Adrenal gland (tissue), 5 donors: Measurements from ENCODE around the gene ATP2B3.

Experiments used
- CTCF ChIP-seq, 6 experiments: fragments of 450-650 bp in 4 of 6; fragments of 200-600 bp in 2 of 6; sonication (generic) in 1 of 6; IDR thresholded peaks; 1 replicate in 5 of 6; 2 replicates in 1 of 6; pipeline versions ENCODE4 v1.5.1 to v1.8.0; 2016 to 2021; ENCODE audit warnings: antibody characterized with exemption in 6 of 6, mild to moderate bottlenecking in 2 of 6, moderate library complexity in 1 of 6
- POLR2A ChIP-seq, 2 donors: fragments of 450-650 bp; IDR thresholded peaks; one replicate each; pipeline ENCODE4 v1.6.1; 2017; ENCODE audit warnings: antibody characterized with exemption in 2 of 2, mild to moderate bottlenecking in 2 of 2, moderate library complexity in 1 of 2
- donor health status: DM: no; HTN: no; CAD: no.

- TF ChIP-seq POLR2A (IDR thresholded peaks at IDR 0.05) (no peak), CTCF (IDR thresholded peaks at IDR 0.05) (no peak)
Observed at GRCh38 chrX:153576961-153577360, 59.5 kb downstream of the ATP2B3 start.
